CD4-positive, alpha-beta T cell treated with Interleukin-12 subunit alpha and Interleukin-12 subunit beta, for 1 hour (primary cell): ENCODE results near the gene IGF2BP2.

ENCODE experiments used
- DNase-seq: peaks from one replicate; pipeline ENCODE4 v3.0.0-alpha.2; 2020

The IGF2BP2 gene

DNA sequence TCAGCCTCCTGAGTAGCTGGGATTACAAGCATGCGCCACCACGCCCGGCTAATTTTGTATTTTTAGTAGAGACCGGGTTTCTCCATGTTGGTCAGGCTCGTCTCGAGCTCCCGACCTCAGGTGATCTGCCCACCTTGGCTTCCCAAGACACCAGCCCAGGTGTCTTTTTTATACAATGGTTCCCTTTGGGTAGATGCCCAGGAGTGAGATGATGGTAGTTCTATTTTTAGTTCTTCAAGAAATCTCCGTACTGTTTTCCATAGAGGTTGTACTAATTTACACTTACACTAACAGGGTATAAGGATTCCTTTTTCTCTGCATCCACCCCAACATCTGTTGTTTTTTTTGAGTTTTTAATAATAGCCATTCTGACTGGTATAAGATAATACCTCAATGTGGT lies 94.3 kb downstream of the IGF2BP2 start:
- DNase-seq = no peak

DNA sequence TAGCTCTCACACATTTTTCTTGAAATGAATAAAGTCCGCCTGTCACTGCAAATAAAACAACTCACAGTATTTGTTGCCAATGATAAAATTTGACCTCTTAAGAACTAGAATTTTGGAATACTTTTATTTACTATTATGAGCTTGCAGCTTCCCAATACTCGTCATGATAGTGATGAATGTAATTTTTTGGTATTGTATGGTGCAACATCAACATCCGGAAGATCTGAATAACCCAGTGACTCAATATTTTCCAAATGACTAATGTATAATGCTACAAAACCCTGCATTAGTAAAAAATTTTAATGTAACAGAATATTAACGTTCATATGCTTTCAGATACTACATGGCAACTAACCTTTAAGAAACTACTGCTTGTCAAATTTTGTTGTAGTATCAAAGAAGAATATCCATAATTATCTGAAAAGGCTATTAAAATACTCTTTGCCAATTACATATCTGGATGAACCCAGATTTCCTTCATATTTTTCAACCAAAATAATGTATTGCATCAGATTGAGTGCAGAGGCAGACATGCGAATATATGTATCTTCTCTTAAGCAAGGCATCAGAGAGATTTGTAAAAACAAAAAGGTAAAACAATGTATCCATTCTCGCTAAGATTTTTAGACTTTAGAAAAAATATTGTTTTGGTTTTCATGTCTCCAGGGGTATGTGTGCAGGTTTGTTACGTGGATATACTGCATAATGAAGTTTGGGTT lies 95.3 kb downstream of the IGF2BP2 start:
- no peak for DNase-seq

DNA sequence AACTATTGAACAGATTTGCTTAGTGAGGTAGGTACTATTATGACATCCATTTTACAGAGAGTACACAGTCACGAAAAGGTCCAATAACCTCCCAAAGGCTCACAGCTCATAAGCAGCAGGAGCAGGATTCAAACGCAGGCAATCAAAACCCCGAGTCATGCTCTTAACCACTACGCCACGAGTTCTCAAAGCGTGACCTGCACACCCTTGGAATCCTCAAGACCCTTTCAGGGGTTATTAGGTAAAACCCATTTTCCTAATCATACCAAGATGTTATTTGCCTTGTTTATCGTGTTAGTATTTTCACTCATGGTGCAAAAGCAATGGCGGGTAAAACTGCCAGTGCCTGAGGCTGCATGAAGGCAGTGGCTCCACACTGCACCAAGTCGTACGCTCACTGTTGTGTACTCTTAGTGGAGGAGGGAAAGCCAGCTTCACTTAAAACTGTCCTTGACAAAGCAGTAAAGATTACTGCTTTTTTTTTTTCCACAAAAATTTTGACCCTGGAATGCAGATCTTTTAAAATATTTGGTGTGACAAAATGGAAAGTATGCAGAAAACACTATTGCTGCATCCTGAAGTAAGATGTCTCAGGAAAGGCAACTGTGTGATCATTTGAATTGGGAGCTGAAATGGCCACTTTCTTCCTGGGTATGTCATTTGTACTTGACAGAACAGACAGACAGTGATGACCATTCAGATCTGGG lies 96.1 kb downstream of the IGF2BP2 start:
- no peak for DNase-seq

DNA sequence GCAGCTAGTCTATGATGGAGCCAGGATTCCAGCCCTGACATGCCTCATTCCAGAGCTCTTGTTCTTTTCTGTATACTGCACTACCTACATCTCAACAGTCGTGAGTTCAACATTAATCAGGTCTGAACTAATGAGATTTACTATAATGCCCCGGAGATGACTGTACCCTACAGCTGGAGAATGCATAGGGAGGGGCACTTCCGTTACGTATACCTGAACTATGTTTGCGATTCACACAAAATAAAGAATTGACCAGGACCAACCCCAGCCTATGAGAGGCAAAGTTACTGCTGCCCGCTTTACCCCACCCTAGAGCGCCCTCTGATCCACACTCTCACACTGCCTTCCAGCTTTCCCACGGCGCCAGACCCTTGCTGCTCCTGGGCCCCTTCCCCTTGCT lies 97.0 kb downstream of the IGF2BP2 start:
- no peak for DNase-seq

DNA sequence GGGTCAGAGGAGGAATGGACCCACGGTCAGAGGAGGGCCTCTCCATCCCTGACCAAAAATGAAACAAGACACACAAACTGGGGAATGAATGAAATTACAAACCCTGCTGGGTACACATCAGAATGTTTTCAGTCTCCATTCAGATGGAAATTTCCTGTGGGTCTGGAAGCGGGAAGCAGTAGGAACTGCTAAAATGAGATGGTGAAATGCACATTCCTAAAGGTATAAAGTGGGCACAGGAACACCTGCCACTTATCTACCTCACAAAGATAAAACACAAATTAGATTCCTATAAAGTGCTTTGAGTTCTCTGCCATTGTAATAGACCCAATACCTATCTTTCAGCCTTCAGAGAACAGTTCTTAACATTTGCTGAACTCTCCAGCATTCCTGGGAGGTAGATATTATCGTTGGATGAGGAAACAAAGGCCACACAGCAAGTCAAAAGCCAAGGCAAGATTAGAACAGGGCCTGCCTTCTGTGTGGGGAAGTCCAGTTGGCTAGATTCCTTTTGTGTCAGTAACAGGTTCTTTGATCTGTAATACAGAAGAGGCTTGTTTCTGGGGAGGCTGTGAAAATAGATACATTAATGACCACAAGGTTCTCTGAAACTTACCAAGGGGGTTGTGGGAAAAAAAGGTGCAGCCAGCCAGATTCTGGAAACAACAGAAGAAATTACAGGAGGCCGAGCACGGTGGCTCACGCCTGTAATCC lies 98.4 kb downstream of the IGF2BP2 start:
- DNase-seq = no peak

DNA sequence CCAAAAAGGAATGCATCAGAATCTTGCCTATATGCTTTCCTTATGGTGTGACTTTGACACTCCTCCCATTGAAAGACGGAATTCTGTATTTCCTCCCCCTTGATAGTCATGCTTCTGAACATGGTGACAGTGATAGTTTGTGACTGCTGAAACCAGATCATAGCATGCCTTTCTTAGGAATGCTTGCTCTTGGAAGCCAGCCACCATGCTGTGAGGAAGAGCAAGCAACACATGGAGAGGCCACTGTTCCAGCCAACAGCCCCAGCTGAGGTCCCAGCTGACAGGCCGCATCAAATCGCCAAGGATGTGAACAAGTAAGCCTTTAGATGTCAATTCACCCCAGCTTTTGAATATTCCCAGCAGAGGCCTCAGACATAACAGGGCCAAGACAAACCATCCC lies 100.1 kb downstream of the IGF2BP2 start:
- DNase-seq = no peak

DNA sequence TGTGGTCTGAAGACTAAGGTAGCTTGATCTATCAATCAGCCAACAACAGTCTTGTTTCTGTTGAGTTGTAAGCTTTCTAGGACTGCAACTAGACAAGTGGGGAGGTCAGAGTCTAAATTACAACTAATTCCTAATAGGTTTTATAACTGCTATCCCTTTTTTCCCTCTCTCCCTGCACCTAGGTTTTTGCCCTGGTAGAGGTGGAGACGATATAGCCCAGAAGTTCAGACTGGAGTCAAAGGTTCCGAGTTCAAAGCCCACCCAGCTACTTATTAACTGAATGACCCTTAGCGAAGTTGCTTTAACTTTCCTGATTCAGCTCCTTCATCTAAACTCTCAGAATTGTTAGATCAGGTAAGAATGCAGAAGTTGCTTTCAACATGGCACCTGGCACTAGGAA lies 100.6 kb downstream of the IGF2BP2 start:
- no peak for DNase-seq

DNA sequence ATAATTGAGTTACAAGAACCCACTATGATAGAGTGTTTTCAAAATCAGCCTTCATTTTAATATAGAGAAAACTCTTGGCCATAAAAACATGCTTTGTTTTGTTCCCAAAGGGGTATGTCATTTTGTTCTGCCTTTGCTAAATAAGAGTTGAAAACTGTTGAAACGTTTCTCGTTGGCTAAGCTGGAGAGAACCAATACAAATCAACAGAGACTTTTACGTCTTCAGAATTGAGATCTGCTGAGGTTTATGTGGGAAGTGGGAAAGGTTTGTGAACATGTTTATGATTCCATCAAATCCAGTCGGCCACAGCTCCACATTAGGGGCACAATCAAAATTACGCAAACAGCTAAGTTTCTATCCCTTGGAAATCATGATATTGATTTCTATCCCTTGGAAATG lies 102.0 kb downstream of the IGF2BP2 start:
- DNase-seq = no peak

DNA sequence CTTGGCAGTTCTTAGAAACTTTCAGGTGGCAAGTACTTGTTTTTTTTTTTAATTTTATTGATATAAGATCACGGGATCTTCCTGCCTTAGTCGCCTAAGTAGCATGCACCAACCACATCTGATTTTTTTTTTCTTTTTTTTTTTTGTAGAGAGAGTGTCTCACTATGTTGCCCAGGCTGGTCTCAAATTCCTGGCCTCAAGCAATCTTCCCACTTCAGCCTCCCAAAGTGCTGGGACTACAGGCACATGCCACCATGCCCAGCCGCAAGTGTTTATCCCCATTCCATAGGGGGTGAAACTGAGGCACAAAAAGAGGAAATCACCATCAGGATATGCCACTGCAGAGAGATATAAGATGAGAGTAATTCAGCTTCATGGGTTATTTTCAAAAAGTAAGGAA lies 102.9 kb downstream of the IGF2BP2 start:
- no peak for DNase-seq

DNA sequence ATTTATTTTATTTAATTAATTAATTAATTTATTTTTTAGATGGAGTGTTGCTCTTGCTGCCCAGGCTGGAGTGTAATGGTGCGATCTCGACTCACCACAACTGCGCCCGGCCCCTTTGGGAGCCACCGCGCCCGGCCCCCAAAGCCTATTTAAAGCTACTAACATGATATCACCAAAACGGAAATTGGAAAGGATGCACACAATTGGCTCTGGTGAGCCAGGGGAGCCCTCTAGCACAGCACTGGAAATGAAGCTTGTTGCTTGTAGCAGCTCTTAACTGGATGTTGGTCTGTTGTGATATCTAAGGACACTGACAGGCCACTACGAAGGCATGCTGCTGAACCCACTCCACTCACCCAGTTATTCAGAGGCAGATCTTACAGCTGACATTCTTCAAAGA lies 104.5 kb downstream of the IGF2BP2 start:
- no peak for DNase-seq

DNA sequence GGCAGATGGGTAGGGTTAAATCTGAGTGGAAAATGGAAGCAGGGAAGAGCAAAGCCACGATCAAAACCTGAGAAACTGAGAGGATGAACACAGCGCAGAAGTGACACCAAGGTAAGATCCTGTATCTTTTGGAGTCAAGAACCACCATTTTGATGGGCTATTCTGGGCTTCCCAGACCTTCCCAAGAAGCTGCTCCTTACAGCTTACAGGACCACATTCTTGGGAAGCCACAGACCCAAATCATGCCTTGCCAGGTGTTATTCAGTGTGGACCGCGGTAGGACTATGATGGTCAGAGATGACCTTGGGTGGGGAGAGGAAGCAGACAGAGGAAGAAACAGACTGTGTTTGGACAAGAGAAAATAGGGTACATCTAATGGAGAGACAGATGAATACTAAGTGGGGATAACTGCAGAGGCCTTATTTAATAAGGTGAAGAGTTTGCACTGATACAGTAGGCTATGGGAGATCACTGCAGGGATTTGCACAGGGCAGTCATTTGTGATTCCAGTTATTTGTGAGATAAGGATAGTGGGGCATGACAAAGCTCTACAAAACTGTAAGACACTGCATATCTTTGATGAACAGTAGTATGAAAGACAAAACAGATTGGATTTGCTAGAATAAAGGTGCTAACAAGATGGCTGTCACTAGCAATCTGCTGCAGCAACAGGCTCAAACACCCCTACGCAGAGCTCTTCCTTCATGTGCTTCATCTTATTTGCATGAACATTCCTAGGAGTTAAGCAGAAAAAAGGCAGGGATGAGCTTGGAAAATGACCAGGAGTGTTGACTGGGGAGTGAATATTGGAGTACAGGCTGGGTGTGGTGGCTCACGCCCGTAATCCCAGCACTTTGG lies 105.9 kb downstream of the IGF2BP2 start:
- DNase-seq = no peak

DNA sequence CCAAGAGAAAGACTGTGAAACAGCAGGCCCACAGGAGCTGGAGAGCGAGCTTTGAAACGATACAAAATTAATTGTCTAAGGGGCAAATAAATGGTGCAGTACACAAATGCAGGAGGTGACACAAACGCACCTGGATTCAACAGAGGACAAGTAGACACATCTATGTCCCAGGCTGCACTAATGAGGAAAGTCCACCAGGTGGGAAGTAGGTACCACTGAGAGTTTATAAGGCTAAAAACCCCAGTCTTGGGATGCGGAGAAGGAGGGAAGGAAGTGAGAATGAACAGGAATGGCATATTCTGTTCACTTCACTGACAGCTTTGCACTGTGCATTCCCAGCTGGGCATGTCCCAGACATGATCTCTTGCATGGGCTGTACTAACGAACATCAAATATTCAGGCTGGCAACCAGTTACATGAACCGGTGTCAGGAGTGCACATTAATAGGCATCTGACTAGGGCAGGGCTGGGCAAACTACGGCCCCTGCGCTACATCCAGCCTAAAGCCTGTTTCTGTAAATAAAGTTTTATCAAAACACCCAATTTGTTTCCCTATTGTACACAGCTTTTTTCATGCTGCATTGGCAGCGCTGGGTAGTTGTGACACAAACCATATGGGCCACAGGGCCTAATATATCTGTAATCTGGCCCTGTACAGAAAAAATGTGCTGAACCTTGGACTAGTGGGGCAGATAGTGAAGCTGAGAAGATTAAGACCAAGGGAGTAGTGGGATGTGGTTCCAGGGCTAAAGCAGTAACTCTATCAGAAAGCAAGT lies 107.0 kb downstream of the IGF2BP2 start:
- no peak for DNase-seq

DNA sequence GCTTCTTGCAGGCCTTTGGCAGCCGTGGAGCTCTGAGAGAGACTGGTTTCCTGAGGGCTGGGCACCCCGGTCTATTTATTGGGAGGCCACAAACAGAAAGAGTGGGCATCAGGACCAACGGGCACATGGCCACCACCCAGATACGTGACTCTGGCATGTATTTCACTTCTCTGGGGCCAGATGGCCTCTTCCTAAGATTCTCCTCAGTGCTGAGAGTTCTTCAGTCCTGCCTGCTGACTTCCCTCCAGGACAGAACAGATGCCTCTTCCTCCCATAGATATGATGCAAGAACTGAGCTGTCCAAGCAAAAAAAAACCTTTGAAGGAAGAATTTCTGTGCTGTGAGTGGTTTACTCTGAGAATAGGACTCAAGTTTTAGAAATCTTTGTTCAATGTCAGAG lies 107.7 kb downstream of the IGF2BP2 start:
- no peak for DNase-seq

DNA sequence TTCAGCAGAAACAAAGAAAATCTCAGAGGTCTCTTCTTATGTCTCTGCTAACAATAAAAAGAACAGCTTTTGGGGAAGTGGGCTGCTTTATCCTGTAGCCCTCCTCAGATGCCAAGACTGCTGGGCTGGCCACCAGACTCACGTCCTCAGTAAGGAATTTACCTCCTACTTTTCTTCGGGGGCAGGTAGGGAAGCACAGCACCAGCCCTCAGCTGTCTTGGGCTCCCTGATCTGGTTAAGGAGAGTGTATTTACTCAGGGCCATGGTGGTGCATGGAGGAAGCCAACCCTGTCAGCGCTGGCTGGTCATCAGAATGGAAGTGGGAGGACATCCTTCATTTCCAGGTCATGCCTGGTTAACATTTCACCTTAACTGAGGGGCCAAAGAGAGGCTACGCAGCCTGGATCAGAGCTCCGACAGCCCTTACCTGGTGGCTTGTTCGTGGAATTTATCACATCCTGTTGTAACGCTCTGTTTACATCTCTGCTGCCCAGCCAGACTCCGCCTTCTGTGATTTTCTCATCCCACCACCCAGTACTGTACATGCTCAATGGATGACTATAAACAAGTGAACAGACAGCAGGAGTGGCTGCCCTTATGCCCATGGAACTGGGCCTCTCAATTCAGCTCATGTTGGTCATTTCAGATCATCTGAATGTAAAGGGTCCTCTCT lies 108.3 kb downstream of the IGF2BP2 start:
- no peak for DNase-seq

DNA sequence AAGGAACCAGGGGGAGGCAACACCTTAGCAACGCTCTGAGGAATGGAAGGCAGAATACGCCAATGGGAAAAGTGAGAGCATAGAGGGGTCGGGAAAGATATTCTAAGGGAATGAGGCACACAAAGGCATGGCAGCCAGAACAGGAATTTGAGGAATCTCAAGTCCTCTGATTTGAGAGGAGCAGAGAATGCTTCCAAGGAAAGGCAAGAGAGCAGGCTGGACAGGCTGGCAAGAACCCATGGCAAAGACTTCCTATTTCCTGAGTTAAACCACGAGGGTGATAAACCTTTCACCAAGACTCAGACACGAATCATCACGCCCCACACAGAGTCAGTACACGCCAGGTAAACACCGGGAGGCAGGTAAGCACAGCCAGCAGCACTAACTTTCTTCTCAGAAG lies 109.8 kb downstream of the IGF2BP2 start:
- DNase-seq = no peak

DNA sequence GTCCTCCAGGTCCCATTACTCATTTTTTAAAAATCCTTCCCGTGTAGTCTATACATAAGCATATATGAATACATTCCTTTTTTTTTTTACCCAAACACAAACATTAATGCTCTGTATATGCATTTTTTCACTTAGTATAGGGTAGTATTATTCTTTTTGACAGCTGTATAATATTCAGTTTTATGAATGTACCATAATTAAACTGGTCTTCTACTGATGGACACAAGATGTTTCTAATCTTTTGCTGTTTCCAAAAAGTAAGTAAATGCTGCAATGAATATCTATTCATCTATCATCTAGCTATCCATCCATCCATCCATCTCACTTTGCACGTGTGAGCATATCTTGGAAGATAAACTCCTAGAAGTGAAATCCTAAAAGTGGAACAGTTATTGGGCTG lies 110.8 kb downstream of the IGF2BP2 start:
- DNase-seq = no peak

DNA sequence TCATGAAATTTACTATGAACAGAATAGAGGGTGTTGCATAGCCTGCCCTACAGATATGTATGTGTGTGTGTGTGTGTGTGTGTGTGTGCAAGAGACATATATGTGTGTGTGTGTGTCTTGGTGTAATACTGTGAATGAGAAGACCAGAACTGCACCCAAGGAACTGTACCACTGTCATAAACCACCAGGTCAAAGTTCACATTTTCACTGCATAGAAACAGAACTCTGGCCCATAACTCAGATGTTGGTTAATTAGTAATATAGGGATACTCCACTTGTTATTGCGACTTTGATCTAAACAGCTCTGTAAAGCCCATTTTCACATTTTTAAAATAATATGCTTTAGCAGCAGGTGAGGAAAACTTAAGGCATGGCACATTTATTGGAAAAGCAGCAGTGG lies 111.8 kb downstream of the IGF2BP2 start:
- no peak for DNase-seq

DNA sequence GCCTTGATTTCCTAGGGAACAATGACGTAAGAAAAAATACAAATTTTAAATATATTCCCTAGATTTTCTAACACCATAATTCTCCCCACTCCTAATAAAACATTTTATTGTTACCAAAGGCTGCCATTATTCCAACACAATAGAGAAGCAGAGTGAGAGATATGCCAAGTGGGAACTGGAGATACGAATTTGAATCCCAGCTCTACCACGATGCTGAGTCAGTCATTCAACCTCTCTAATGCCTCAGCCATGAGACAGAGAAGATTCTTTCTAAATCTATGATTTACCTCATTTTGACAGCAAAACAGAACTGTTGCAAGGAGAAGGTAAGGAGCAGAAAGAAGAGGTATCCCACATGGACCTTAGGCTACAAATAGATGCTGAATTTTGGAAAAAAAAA lies 112.5 kb downstream of the IGF2BP2 start:
- no peak for DNase-seq

DNA sequence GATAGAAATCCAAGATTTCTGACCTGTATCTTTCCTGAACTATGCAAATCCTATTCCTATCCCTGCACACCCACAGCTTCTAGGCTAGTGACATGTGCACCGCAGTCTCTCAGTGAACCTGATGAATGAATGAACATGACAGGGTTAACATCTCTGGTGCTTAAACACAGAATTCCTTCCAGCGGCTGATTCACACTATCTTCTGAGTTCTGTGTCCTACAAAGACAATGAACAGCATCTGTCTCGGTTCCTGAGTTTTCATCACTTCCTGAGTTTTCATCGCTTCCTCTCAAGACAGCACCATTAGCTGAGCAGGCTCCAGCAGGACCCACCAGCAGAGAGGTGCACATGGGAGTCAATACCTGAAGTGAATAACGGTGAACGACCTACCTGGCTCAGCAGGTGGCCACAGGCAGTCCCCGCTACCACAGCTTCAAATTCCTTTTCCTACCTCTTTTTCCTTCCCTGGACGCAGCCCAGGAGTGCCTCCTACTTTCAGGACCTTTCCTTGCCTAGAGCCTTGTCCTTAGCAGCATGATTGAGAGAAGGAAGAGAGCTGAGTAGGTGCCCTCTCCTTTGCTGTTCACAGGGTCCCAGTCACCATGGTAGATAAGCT lies 113.5 kb downstream of the IGF2BP2 start:
- DNase-seq = no peak

DNA sequence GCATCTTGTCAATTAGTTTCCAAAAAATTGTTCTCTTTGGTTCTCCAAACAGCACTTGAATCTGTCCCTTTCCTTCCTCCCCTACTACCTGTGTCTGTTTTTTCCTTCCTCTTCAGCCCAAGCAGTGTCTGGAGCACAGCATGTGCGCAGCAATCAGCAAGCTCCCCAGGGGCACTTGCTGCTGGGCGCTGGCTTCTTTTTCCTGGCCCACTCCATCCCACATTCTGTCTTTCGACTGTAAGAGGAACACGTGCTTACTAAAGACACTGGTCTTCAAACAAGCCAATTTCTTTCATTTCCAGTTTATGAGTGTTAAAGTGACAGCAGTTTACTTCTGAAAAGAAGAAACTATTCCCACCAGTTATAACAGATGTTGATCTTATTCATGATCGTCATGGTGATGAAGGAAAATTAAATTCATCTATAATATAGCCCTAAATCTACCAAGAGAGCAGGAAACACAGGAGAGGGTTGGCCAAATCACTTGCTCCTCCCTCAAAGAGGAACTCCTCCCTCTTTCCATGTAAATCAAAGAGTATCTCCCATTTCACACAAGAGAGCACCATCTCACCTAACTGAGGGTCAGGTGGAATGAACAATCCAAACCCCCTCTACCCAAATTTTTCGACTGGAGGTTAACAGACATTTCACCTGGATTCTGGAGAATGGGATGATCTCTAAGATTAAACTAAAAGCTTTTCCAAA lies 115.4 kb downstream of the IGF2BP2 start:
- no peak for DNase-seq

DNA sequence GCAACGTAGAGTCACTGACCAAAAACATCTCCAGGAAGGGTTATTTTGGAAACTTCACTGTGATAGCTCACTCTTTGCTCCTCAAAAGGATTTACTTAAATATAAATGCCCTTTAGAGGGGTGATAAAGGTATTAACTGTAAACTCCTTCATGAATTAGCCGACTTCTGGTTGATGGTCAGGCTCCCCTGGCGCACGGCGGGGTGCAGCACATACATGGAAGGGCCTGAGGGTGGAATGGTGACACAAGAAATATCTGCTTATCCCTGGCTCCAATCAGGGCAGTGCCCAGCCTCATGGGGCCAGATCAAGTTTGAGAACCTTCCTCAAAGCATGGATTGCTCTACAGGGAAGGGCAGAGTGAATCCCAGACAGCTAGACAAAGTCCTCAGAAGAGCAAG lies 116.5 kb downstream of the IGF2BP2 start:
- DNase-seq = no peak
